A549 (cell line): ENCODE data around the gene PALM3. TPM values are rescaled to one million over a fixed set of nuclear protein-coding genes. Genes with fewer than 3 reads are reported as not detected.

ENCODE experiments used
- ATAC-seq, 2 experiments: fragments of 200-7000 bp in 1 of 2; fragments of >200 bp in 1 of 2; cut with Nextera tagmentation in 1 of 2; cut with Tn5 transposase in 1 of 2; 3 replicates each; pipeline versions ENCODE4 v1.8.0 to v1.9.1; 2018 to 2020; ENCODE audit warnings: mild to moderate bottlenecking in 1 of 2, moderate library complexity in 1 of 2
- CTCF ChIA-PET: fragments of 300-600 bp; sonication (Branson Sonifier 250); formaldehyde crosslinking; extraction: SDS; loops from one replicate; lab custom pipeline; 2021; ENCODE audit warnings: antibody characterized with exemption, inconsistent platforms; lab: Yijun Ruan, JAX
- POLR2A ChIA-PET: fragments of 350-600 bp; formaldehyde crosslinking; extraction: SDS; loops from one replicate; lab custom pipeline; 2021; ENCODE audit warnings: antibody characterized with exemption, inconsistent platforms; lab: Yijun Ruan, JAX
- DNase-seq, 2 experiments: peaks; one replicate each; pipeline versions ENCODE4 v3.0.0 to v3.0.0-alpha.2; 2011 to 2016; ENCODE audit warnings: low read depth in 1 of 2, low spot score in 1 of 2
- FAIRE-seq: peaks from 2 replicates; lab custom pipeline; 2011; peaks lifted over from hg19 to GRCh38; lab: Jason Lieb, UNC
- H3K27ac ChIP-seq, 2 experiments: fragments of >200 bp; sonication (Bioruptor Twin); formaldehyde crosslinking; 3 replicates each; pipeline ENCODE4 v1.5.1; 2016 to 2017
- H3K4me1 ChIP-seq: fragments of >200 bp; sonication (Bioruptor Twin); formaldehyde crosslinking; 3 replicates; pipeline ENCODE4 v1.6.1; 2016
- H3K4me2 ChIP-seq: fragments of >200 bp; sonication (Bioruptor Twin); formaldehyde crosslinking; 3 replicates; pipeline ENCODE4 v1.6.1; 2016
- H3K4me3 ChIP-seq: fragments of >200 bp; sonication (Bioruptor Twin); formaldehyde crosslinking; 3 replicates; pipeline ENCODE4 v1.5.1; 2016
- H3K9me3 ChIP-seq: fragments of >200 bp; sonication (Bioruptor Twin); formaldehyde crosslinking; 3 replicates; pipeline ENCODE4 v1.6.1; 2016
- CBX2 ChIP-seq: fragments of 200-600 bp; sonication (generic); IDR thresholded peaks from 2 replicates; pipeline ENCODE4 v1.6.1; 2016; ENCODE audit warnings: low read depth, mild to moderate bottlenecking, borderline replicate concordance
- CTCF ChIP-seq: fragments of >200 bp; sonication (Bioruptor Twin); formaldehyde crosslinking; IDR thresholded peaks from 3 replicates; pipeline ENCODE4 v1.5.1; 2016
- FOSL2 ChIP-seq, 2 experiments: fragments of 450-650 bp in 1 of 2; fragments of >200 bp in 1 of 2; sonication (Bioruptor Twin) in 1 of 2; formaldehyde crosslinking; IDR thresholded peaks; 2 replicates each; pipeline versions ENCODE4 v1.5.0 to v1.6.1; 2016 to 2020; ENCODE audit warnings: mild to moderate bottlenecking in 1 of 2, moderate library complexity in 1 of 2
- FOXS1 ChIP-seq: fragments of 250-450 bp; sonication (Bioruptor Pico); IDR thresholded peaks from 2 replicates; pipeline ENCODE4 v1.5.0; 2020; ENCODE audit warnings: mild to moderate bottlenecking, moderate library complexity
- HDAC2 ChIP-seq: fragments of 200-600 bp; sonication (generic); IDR thresholded peaks from 2 replicates; pipeline ENCODE4 v1.6.1; 2016
- HEYL ChIP-seq: fragments of 250-450 bp; sonication (Bioruptor Pico); IDR thresholded peaks from 2 replicates; pipeline ENCODE4 v1.8.0; 2021; ENCODE audit warnings: mild to moderate bottlenecking, moderate library complexity
- HOXA7 ChIP-seq: fragments of 250-450 bp; sonication (Bioruptor Pico); IDR thresholded peaks from 2 replicates; pipeline ENCODE4 v1.5.0; 2020; ENCODE audit warnings: mild to moderate bottlenecking, moderate library complexity
- HOXB13 ChIP-seq: fragments of 250-450 bp; sonication (Bioruptor Pico); IDR thresholded peaks from 2 replicates; pipeline ENCODE4 v1.5.0; 2020; ENCODE audit warnings: low read depth, mild to moderate bottlenecking, moderate library complexity
- JUN ChIP-seq, 2 experiments: fragments of >200 bp; sonication (Bioruptor Twin); formaldehyde crosslinking; IDR thresholded peaks; 2 replicates in 1 of 2; 3 replicates in 1 of 2; pipeline ENCODE4 v1.6.1; 2016 to 2017
- KDM5A ChIP-seq: fragments of 200-600 bp; sonication (generic); IDR thresholded peaks from 2 replicates; pipeline ENCODE4 v1.6.1; 2016; ENCODE audit warnings: antibody characterized with exemption, mild to moderate bottlenecking
- MAX ChIP-seq: IDR thresholded peaks from 2 replicates; pipeline ENCODE4 v1.6.1; 2012
- MYC ChIP-seq: IDR thresholded peaks from 2 replicates; pipeline ENCODE4 v1.6.1; 2012; ENCODE audit warnings: mild to moderate bottlenecking, inconsistent platforms, low read length, improper control_type of control experiment, borderline replicate concordance
- NFE2L2 ChIP-seq: fragments of 150-350 bp; conservative IDR thresholded peaks from 2 replicates; pipeline ENCODE4 v1.6.1; 2014; ENCODE audit warnings: low read length
- NPAS2 ChIP-seq: fragments of 250-450 bp; sonication (Bioruptor Pico); IDR thresholded peaks from 2 replicates; pipeline ENCODE4 v1.8.0; 2022; ENCODE audit warnings: mild to moderate bottlenecking, moderate library complexity, borderline replicate concordance
- RNF2 ChIP-seq: fragments of 200-600 bp; sonication (generic); IDR thresholded peaks from 2 replicates; pipeline ENCODE4 v1.6.1; 2016; ENCODE audit warnings: low read depth, mild to moderate bottlenecking, antibody characterized with exemption, moderate library complexity, borderline replicate concordance
- ZFP36 ChIP-seq: fragments of 450-650 bp; IDR thresholded peaks from 2 replicates; pipeline ENCODE4 v1.6.1; 2014; ENCODE audit warnings: borderline replicate concordance; ENCODE audit not compliant: partially characterized antibody
- WGBS: methylation state at CpG from one replicate; pipeline ENCODE4 v1.1.6; 2017; ENCODE audit errors: missing lambda C conversion rate; 5-methylcytosine and 5-hydroxymethylcytosine counted together
- polyA plus RNA-seq, 4 experiments: library from polyadenylated mRNA; depleted of rRNA in 3 of 4; stranded (reverse); fragments of >200 nt; fragmentation: RNase III in 1 of 4; extraction: RNeasy Plus Mini Kit Qiagen cat#74134 plus additional on column Dnase treatment in 1 of 4; gene quantifications; 2 replicates in 3 of 4; 3 replicates in 1 of 4; pipeline ENCODE4 v1.2.3, GENCODE V29; 2011 to 2017
- TF ChIP-seq, protein P1 (sequence below): fragments of 250-450 bp; sonication (Bioruptor Pico); IDR thresholded peaks from 2 replicates; pipeline ENCODE4 v1.5.0; 2021; ENCODE audit warnings: mild to moderate bottlenecking, moderate library complexity, borderline replicate concordance
- TF ChIP-seq, protein P2 (sequence below): fragments of 200-600 bp; sonication (generic); IDR thresholded peaks from 2 replicates; pipeline ENCODE4 v1.6.1; 2016; ENCODE audit warnings: antibody characterized with exemption, mild to moderate bottlenecking, moderate library complexity

The PALM3 gene
- polyA plus RNA-seq, 2 of the 4 experiments (the other 2 are of a cell fraction) = 0.96 to 12.1 TPM

DNA sequence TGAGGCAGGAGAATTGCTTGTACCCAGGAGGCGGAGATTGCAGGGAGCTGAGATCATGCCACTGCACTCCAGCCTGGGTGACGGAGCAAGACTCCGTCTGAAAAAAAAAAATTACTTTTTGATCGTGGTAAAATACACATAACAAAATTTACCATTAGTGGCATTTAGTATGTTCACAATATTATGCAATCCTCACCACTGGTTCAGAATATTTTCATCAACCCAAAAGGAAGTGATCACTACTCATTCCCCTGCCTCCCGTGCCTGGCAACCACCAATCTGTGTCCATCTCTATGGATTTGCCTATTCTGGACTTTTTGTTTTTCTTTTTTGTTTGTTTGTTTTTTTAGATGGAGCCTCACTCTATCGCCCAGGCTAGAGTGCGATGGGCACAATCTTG is 1.2 kb upstream of the PALM3 start:
- WGBS = 58% methylated on average over 7 of the region's 7 CpGs
- POLR2A ChIA-PET = no interaction called here
- CTCF ChIA-PET = interaction anchor here (1.1 to 8.8 kb wide), 3 partner anchors 8 to 183 kb away, joined by 3 to 93 read pairs (median 3); partner anchors contain the start of gene MISP3

GRCh38 chr19:14062558-14062855 is 631 bp upstream of the PALM3 start:
- no peak overlapping the region for H3K4me2 ChIP-seq
- POLR2A ChIA-PET = no interaction called here
- FAIRE-seq (no peak), DNase-seq (no peak), ATAC-seq (no peak)
- peaks cover 20% of the 10 kb centered on the region for H3K4me1 ChIP-seq
- no peak overlapping the region for H3K4me3 ChIP-seq
- no peak for TF ChIP-seq FOSL2 (IDR thresholded peaks at IDR 0.05)
- TF ChIP-seq FOSL2 (CRISPR knock-in tag; IDR thresholded peaks at IDR 0.05) = no peak
- no peak for TF ChIP-seq MAX
- no peak for TF ChIP-seq RNF2
- no peak for TF ChIP-seq ZFP36
- no peak for TF ChIP-seq NPAS2
- no peak for TF ChIP-seq HDAC2
- TF ChIP-seq CTCF = no peak
- TF ChIP-seq HEYL (CRISPR knock-in tag) = no peak
- no peak for TF ChIP-seq HOXA7 (CRISPR knock-in tag)
- TF ChIP-seq MYC = no peak
- no peak for TF ChIP-seq KDM5A
- TF ChIP-seq HOXB13 = no peak
- TF ChIP-seq, protein P1, sequence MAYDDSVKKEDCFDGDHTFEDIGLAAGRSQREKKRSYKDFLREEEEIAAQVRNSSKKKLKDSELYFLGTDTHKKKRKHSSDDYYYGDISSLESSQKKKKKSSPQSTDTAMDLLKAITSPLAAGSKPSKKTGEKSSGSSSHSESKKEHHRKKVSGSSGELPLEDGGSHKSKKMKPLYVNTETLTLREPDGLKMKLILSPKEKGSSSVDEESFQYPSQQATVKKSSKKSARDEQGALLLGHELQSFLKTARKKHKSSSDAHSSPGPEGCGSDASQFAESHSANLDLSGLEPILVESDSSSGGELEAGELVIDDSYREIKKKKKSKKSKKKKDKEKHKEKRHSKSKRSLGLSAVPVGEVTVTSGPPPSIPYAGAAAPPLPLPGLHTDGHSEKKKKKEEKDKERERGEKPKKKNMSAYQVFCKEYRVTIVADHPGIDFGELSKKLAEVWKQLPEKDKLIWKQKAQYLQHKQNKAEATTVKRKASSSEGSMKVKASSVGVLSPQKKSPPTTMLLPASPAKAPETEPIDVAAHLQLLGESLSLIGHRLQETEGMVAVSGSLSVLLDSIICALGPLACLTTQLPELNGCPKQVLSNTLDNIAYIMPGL (CRISPR knock-in tag) = no peak
- TF ChIP-seq JUN (IDR thresholded peaks at IDR 0.05) = no peak
- TF ChIP-seq FOXS1 (CRISPR knock-in tag) = no peak
- CTCF ChIA-PET = interaction anchor here (1.7 to 8.8 kb wide), 3 partner anchors 9 to 182 kb away, joined by 3 to 93 read pairs (median 8); partner anchors contain the start of gene MISP3
- no peak overlapping the region for H3K27ac ChIP-seq
- no peaks in the 10 kb centered on the region for H3K9me3 ChIP-seq
- 81% methylated on average over 5 of the region's 5 CpGs for WGBS

More for the DNA sequence above, 1.2 kb upstream of the PALM3 start:
- Histone ChIP-seq H3K27ac (no peak overlapping the region), H3K4me1 (peaks cover 18% of the 10 kb centered on the region)
- FAIRE-seq = no peak
- TF ChIP-seq NPAS2 (no peak), CBX2 (no peak), FOSL2 (IDR thresholded peaks at IDR 0.05) (no peak), FOSL2 (CRISPR knock-in tag; IDR thresholded peaks at IDR 0.05) (no peak), NFE2L2 (no peak), MYC (no peak), HOXB13 (no peak), HDAC2 (no peak)
- TF ChIP-seq, protein P2, sequence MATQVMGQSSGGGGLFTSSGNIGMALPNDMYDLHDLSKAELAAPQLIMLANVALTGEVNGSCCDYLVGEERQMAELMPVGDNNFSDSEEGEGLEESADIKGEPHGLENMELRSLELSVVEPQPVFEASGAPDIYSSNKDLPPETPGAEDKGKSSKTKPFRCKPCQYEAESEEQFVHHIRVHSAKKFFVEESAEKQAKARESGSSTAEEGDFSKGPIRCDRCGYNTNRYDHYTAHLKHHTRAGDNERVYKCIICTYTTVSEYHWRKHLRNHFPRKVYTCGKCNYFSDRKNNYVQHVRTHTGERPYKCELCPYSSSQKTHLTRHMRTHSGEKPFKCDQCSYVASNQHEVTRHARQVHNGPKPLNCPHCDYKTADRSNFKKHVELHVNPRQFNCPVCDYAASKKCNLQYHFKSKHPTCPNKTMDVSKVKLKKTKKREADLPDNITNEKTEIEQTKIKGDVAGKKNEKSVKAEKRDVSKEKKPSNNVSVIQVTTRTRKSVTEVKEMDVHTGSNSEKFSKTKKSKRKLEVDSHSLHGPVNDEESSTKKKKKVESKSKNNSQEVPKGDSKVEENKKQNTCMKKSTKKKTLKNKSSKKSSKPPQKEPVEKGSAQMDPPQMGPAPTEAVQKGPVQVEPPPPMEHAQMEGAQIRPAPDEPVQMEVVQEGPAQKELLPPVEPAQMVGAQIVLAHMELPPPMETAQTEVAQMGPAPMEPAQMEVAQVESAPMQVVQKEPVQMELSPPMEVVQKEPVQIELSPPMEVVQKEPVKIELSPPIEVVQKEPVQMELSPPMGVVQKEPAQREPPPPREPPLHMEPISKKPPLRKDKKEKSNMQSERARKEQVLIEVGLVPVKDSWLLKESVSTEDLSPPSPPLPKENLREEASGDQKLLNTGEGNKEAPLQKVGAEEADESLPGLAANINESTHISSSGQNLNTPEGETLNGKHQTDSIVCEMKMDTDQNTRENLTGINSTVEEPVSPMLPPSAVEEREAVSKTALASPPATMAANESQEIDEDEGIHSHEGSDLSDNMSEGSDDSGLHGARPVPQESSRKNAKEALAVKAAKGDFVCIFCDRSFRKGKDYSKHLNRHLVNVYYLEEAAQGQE = no peak
- TF ChIP-seq, all 56 proteins: peak for 0
- H3K9me3 ChIP-seq = no peaks in the 10 kb centered on the region
- no peak overlapping the region for H3K4me2 ChIP-seq
- ATAC-seq (no peak), DNase-seq (no peak)
- no peak overlapping the region for H3K4me3 ChIP-seq
